PFSK-1 (cell line): ENCODE measurements around the gene RASGRF2.

Experiments
- FOXP2 ChIP-seq: optimal IDR thresholded peaks from 2 replicates; pipeline ENCODE3; 2011; ENCODE audit warnings: borderline replicate concordance, control low read depth, inconsistent platforms; ENCODE audit not compliant: insufficient read depth; ENCODE audit errors: extremely low read length, extremely low read depth
- POLR2AphosphoS5 ChIP-seq: IDR thresholded peaks from 2 replicates; pipeline ENCODE4 v1.6.1; 2012; ENCODE audit warnings: low read depth, mild to moderate bottlenecking, control low read depth, low read length, moderate library complexity
- SIN3A ChIP-seq: IDR thresholded peaks from 2 replicates; pipeline ENCODE4 v1.6.1; 2012; ENCODE audit warnings: mild to moderate bottlenecking, low read length, moderate library complexity, borderline replicate concordance; ENCODE audit not compliant: insufficient read depth
- TAF1 ChIP-seq: IDR thresholded peaks from 2 replicates; pipeline ENCODE4 v1.6.1; 2012; ENCODE audit warnings: low read length, control low read depth, borderline replicate concordance; ENCODE audit not compliant: insufficient read depth
- TF ChIP-seq, protein P1 (sequence below), 2 experiments: IDR thresholded peaks; 2 replicates each; pipeline versions ENCODE4 v1.6.1 to v1.8.0; 2011 to 2012; ENCODE audit warnings: low read depth in 2 of 2, low read length in 2 of 2, control low read depth in 1 of 2, inconsistent platforms in 1 of 2, mild to moderate bottlenecking in 1 of 2, moderate library complexity in 1 of 2; ENCODE audit not compliant: insufficient read depth in 1 of 2

RASGRF2 gene

DNA sequence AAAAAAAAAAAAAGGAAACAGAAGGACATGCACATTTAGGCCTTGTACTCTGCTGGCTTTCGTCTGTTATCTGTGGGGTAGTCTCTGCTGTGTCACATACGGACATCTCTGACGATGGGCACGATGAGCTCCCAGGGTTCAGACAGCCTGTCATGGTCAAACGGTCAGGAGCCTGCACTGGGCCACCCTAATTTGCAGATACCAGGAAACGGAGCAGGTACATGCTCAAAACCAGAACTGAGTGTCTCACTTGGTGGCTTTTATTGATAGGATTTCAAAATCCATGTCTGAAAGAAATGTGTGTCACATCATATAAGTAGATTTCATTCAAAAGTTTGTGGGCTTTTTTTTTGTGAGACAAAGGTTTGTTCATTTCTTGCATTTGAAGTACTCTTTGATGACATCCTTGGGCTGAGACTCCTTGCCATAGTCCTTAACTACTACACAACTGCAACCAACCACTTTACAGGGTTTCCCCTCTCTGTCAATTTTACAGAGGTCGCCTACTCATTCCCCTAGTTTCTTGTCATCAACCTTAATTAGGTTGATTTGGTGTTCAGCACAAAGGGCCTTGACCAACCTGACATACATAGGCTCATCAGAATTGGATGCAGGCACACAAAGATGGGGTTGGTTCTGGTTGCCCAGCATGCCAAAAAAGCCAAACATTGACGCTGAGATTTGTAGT, 281.9 kb downstream of the RASGRF2 start:
- TF ChIP-seq POLR2AphosphoS5 (no peak), SIN3A (no peak), TAF1 (no peak), FOXP2 (no peak)
- TF ChIP-seq, protein P1, sequence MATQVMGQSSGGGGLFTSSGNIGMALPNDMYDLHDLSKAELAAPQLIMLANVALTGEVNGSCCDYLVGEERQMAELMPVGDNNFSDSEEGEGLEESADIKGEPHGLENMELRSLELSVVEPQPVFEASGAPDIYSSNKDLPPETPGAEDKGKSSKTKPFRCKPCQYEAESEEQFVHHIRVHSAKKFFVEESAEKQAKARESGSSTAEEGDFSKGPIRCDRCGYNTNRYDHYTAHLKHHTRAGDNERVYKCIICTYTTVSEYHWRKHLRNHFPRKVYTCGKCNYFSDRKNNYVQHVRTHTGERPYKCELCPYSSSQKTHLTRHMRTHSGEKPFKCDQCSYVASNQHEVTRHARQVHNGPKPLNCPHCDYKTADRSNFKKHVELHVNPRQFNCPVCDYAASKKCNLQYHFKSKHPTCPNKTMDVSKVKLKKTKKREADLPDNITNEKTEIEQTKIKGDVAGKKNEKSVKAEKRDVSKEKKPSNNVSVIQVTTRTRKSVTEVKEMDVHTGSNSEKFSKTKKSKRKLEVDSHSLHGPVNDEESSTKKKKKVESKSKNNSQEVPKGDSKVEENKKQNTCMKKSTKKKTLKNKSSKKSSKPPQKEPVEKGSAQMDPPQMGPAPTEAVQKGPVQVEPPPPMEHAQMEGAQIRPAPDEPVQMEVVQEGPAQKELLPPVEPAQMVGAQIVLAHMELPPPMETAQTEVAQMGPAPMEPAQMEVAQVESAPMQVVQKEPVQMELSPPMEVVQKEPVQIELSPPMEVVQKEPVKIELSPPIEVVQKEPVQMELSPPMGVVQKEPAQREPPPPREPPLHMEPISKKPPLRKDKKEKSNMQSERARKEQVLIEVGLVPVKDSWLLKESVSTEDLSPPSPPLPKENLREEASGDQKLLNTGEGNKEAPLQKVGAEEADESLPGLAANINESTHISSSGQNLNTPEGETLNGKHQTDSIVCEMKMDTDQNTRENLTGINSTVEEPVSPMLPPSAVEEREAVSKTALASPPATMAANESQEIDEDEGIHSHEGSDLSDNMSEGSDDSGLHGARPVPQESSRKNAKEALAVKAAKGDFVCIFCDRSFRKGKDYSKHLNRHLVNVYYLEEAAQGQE (IDR thresholded peaks at IDR 0.05; ENCODE audit: insufficient read depth in 1 of 2, low read depth in 2 of 2, low read length in 2 of 2): no peak

DNA sequence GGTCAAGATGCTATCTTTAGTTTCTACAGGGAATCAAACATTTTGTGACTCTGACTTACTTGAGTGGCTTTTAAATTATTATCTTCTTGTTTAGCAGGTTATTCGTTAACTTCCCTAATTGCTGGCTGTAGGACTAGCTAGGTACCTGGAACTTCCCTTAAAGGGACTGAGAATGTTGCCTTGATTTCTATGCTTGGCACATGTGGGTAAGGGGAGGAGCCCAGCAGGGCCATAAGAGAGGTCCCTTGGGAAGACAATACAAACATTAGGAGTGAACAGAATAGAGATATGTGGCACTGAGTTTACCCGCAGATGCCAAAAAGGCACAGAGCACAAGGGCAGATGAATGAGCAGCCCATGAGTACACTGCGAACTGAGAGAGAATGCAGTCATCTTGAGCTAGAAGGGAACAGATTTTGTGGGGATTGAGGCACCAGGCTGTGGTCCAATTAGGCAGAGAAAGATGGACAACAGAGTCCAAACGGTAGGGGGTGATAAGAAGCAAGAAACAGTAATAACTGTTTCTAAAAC, 282.8 kb downstream of the RASGRF2 start:
- TF ChIP-seq SIN3A (no peak), POLR2AphosphoS5 (no peak), TAF1 (no peak), FOXP2 (no peak)
- TF ChIP-seq, protein P1 (IDR thresholded peaks at IDR 0.05; ENCODE audit: insufficient read depth in 1 of 2, low read depth in 2 of 2, low read length in 2 of 2): no peak

DNA sequence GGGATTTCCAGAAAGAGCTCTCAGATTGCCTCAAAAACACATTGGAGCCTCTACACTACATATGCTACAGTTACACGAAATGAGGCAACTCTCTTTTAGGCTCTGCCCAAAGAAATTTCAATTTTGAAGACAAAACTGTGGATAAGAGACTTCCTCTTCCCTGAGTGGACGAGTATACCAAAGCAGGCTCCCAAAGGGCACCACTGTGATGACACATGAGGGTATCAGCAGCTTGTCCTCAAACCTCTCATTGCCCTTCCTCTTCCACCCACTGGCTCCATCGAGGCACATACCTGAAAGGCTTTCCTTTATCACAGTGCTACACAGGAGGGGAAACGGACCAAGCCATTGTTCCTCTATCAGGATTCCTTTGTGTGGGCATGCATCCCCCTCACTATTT, 284.3 kb downstream of the RASGRF2 start:
- TF ChIP-seq, protein P1 (IDR thresholded peaks at IDR 0.05; ENCODE audit: insufficient read depth in 1 of 2, low read depth in 2 of 2, low read length in 2 of 2): no peak
- no peak for TF ChIP-seq SIN3A
- no peak for TF ChIP-seq FOXP2
- no peak for TF ChIP-seq TAF1
- no peak for TF ChIP-seq POLR2AphosphoS5

DNA sequence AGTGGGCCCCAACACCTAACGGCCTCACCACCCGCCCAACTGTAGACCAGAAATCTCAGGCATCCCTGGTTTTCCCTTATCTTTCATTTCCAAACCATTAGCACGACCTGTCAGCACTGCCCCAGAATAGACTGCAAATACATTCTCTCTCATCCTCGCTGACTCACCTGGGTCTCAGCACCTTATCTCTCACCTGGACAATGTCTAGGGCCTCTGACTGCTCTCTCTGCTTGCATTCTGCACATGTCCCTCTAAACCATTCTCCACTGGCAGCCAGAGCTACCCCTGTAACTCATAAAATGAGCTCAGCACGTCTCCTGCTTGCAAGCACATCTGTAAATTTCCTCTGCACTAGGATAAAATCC, 285.7 kb downstream of the RASGRF2 start:
- no peak for TF ChIP-seq TAF1
- TF ChIP-seq SIN3A: no peak
- TF ChIP-seq, protein P1 (IDR thresholded peaks at IDR 0.05; ENCODE audit: insufficient read depth in 1 of 2, low read depth in 2 of 2, low read length in 2 of 2): no peak
- TF ChIP-seq FOXP2: no peak
- no peak for TF ChIP-seq POLR2AphosphoS5
